SK-N-DZ (cell line): ENCODE data around the gene GPC2.
A peak's percentile ranks its signal among the peaks of the same experiment; 100 is the strongest.
"Not testable (repeated sequence)": the region's sequence is repeated elsewhere in the genome, so short reads cannot be mapped to it uniquely, and the experiment has no call there.

Experiments
- DNase-seq: peaks from one replicate; pipeline ENCODE4 v3.0.0-alpha.2; 2015; ENCODE audit warnings: low spot score

GPC2 gene

DNA sequence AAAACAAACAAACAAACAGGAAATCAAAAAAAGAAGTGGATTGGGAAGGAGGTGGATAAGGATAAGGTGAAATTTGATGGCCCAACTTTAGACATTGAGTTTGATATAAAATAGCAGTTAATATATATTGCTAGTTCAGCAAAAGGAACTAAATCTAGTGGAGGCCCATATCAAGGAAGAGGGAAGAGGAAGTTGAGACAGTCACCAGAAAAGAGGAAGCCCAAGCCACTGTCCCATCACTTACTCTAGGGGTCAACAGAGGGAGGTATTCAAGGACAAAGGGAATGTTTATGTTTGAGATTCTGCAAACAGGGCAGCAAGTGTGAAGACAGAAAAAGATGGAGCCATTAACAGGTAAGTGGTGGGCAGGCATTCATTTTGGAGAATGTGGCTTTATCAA, 24.8 kb downstream of the GPC2 start:
- DNase-seq, result no peak

- DNase-seq, result peak; percentile 100
Measured at GRCh38 chr7:100148559-100149328, 28.4 kb downstream of the GPC2 start, which contains the start of gene LAMTOR4. Gene LAMTOR4 (plus strand): TSS chr7:100148918. CDS start chr7:100148973, 55 bp downstream.

GRCh38 chr7:100148225-100148558, 29.0 kb downstream of the GPC2 start:
- DNase-seq, result no peak

DNA sequence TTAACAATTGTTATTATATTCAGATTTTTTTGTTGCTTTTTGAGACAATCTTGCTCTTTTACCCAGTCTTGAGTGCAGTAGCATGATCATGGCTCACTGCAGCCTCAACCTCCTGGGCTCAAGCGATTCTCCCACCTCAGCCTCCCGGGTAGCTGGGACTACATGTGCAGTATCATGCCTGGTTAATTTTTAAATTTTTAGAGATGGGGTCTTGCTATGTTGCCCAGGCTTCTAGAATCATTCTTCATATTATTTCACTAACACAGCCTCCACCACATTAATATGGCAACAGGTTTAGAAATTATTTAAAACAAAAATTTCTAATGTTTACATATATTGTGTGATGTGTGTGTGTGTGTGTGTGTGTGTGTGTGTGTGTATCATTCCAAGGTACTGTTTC, 29.9 kb downstream of the GPC2 start:
- DNase-seq, result no peak

DNA sequence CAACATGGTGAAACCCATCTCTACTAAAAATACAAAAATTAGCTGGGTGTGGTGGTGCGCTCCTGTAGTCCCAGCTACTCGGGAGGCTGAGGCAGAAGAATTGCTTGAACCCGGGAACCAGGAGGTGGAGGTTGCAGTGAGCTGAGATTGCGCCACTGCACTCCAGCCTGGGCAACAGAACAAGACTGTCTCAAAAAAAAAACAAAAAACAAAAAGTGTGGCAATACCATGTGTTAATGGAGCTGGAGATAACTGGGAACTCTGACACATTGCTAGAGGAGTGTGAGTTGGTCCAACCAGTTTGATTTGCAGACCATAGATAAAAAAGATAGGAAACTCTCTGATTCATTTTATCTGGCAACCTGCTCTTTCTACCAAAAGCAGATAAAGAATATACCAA, 30.8 kb downstream of the GPC2 start:
- DNase-seq, result not testable (repeated sequence)

DNA sequence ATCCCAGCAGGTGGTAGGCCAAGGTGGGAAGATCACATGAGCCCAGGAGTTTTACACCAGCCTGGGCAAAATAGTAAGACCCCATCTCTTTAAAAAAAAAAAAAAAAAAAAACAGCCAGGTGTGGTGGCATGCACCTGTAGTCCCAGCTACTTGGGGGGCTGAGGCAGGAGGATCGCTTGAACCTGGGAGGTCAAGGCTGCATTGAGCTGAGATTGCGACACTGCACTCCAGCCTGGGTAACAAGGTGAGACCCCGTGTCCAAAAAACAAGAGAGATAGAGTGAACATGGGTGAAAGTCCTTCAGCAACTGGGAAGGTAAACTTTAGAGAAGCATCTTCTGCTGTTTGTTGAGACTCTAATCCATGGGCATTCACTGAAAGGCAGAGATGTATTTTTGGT, 34.7 kb downstream of the GPC2 start:
- no peak for DNase-seq

- DNase-seq, result no peak
Measured at GRCh38 chr7:100141555-100141949, 35.6 kb downstream of the GPC2 start.

GRCh38 chr7:100137851-100138760, 39.1 kb downstream of the GPC2 start:
- no peak for DNase-seq

- peak; percentile 86 for DNase-seq
Measured at GRCh38 chr7:100132697-100133151, 44.5 kb downstream of the GPC2 start.

GRCh38 chr7:100132126-100132525, 45.1 kb downstream of the GPC2 start:
- no peak for DNase-seq

DNA sequence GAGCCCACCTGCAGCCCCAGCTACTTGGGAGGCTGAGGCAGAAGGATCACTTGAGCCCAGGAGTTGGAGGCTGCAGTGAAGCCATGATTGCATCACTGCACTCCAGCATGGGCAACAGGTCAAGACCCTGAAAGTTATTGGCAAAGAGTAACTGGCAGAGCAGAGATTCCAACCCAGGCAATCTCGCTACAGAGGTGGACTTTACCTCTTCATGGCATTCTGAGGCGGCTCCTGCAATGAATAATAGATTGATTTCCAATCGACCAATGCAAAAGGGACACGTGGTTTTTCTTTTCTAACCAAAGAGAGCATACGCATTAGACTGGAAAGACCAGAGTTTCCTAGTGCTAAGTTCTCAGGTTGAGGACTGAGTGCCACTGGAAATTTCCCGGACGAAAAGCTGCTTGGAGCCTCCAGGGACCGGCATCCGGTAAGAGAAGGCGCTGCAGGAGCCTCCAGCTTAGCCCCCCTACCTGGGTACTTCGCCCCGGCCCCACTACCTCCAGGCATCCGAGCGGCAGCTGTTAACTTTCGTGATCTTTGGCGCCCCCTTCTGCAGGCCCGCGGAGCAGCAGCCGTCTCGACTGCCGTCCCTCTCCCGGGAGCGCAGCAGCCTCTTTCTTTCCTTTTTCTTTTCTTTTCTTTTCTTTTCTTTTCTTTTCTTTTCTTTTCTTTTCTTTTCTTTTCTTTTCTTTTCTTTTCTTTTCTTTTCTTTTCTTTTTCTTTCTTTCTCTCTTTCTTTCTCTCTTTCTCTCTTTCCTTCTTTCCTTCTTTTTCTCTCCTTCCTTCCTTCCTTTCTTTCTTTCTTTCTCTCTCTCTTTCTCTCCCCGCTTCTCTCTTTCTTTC, 46.4 kb downstream of the GPC2 start:
- DNase-seq, result peak; percentile 69

GRCh38 chr7:100130220-100130607, 47.0 kb downstream of the GPC2 start:
- not testable (repeated sequence) for DNase-seq

- DNase-seq, result no peak
Measured at GRCh38 chr7:100128637-100128963, 48.6 kb downstream of the GPC2 start.

DNA sequence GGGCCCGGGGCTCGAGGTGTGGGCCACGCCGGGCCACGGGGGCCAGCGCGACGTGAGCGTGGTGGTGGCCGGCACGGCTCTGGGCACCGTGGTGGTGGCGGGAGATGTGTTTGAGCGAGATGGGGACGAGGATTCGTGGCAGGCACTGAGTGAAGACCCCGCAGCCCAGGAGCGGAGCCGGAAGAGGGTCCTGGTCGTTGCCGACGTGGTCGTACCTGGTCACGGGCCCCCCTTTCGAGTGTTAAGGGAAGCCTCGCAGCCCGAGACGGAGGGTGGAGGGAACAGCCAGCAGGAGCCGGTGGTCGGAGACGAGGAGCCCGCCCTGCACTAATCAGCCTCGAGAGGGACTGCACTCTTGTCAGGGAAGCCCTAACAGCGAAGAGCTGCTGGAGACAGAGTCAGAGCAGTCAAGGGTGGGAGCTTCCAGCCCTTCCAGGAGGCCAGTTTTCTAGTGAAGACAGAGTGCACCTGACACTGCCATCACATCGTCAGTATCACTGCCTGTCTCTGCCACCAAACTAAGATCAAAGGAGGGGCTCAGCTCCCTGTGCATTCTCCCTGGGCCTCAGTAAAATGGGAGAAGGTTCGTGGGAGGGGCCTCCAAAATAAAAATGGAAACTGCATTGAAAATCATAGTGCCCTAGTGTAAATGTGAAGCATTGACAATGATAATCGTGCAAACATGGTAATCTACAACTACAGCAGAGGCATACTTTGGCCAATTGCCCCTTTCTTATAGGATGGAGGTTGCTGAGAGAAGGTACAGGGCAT, 49.1 kb downstream of the GPC2 start:
- DNase-seq, result peak; percentile 53

- DNase-seq, result peak; percentile 91
Measured at GRCh38 chr7:100126931-100127865, 50.0 kb downstream of the GPC2 start, which contains the start of gene MBLAC1. Gene MBLAC1 (plus strand): TSS chr7:100126967. CDS start chr7:100127396, 429 bp downstream.

GRCh38 chr7:100126239-100126930, 50.8 kb downstream of the GPC2 start:
- DNase-seq, result no peak

DNA sequence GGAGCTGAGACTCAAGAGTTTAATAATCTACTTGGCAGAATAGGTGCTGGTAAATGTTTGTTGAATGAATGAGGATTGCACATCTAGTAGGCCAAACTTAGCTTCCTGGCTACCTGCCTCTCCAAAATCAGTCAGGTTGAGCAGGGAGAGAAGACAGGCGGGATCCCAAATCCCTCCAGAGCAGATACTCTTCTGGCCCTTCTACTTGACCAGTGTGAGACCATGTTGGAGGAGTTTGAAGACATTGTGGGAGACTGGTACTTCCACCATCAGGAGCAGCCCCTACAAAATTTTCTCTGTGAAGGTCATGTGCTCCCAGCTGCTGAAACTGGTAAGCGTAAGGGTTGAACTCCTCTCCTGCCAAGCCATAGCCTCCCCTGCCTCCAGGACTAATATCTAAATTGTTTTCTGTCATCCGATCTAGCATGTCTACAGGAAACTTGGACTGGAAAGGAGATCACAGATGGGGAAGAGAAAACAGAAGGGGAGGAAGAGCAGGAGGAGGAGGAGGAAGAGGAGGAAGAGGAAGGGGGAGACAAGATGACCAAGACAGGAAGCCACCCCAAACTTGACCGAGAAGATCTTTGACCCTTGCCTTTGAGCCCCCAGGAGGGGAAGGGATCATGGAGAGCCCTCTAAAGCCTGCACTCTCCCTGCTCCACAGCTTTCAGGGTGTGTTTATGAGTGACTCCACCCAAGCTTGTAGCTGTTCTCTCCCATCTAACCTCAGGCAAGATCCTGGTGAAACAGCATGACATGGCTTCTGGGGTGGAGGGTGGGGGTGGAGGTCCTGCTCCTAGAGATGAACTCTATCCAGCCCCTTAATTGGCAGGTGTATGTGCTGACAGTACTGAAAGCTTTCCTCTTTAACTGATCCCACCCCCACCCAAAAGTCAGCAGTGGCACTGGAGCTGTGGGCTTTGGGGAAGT, 52.6 kb downstream of the GPC2 start:
- no peak for DNase-seq

GRCh38 chr7:100122568-100122967, 54.6 kb downstream of the GPC2 start:
- DNase-seq, result no peak
